NCI-H82 (cell line): ENCODE results near the gene WDR20.
"Not testable (repeated sequence)": the region's sequence is repeated elsewhere in the genome, so short reads cannot be mapped to it uniquely, and the experiment has no call there.

Experiments used
- DNase-seq: peaks from one replicate; lab custom pipeline; 2025; lab: John Stamatoyannopoulos, UW

WDR20 gene

DNA sequence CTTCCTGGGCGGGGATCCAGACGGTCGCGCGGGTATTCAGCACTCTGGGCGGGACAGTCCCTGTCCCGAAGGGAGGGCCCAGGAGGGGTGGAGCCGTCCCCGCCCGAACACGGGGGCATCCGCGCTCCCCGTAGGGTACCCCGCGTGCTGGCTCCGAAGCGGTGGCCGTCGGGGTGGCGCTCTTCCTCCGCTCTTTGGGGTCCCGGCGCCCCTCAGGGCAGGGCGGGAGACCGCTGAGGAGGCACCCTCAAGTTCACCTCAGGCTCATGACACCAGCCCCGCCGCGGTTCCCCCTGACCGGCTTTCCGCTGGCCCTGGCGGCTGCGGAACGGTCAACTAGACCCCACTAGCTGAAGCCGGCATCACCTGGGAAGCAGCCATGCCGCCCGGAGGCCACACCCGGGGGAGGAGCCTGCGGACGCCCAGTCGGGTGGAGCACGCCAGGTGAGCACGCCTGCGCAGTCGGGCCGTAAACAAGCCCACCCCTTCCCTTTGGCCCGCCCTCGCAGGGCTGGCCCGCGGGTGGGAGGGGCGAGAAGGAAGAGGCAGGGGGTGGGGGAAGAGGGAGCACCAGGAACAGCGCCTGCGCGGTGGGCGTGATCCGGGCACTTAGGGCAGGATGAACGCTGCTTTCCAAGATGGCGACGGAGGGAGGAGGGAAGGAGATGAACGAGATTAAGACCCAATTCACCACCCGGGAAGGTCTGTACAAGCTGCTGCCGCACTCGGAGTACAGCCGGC, at the start of gene WDR20:
Gene WDR20, plus strand, starts transcription at position 612 of the 741 bp plus-strand sequence. Its CDS starts 27 bp downstream, at position 639.
- DNase-seq: peak; percentile 98

- no peak for DNase-seq
Observed at GRCh38 chr14:102090713-102091112, 49.0 kb upstream of the WDR20 start.

DNA sequence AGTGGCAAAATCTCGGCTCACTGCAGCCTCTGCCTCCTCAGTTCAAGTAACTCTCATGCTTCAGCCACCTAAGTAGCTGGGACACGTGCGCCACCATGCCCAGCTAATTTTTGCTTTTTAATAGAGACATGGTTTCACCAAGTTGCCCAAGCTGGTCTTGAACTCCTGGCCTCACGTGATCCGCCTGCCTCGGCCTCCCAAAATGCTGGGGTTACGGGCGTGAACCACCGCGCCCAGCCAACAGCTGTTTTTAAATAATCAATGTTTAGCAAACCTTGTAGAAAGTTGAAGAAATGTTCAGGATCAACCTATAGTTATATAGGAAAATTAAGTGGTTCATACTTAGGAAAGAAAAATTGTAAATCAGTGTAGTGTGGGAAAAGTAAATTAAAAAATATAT, 46.9 kb upstream of the WDR20 start:
- no peak for DNase-seq

GRCh38 chr14:102094101-102094500, 45.6 kb upstream of the WDR20 start:
- no peak for DNase-seq

DNA sequence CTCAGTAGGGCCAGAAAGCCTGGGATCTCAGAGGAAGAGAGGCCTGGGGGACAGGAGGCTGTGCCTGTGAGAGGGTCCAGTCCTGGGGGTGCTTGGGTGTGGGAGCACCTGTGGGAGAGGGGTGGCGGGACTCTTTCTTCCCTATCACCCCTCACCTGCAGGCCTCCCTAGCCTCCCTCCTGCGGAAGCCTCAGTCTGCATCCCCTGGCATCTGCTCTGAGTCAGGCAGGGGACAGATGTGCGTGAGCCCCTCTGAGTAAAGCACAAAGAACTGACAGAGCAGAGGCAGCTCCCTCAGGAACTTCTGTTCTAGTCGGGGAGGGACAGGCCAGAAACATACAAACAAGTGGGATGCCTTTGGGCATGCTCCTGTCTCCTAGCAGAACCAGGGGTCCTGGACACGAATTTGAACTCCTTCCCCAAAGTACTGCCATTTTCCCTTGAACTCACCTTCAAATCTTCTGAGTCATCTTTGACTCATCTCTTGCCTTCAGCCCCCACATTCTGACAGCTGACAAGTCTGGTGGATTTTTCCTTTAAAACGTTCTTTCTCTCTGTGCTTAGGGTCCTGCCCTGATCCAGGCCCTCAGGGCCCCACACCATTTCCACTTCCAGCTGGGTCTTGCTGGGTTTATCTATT, 44.3 kb upstream of the WDR20 start:
- no peak for DNase-seq

- peak; percentile 23 for DNase-seq
Observed at GRCh38 chr14:102095871-102096568, 43.7 kb upstream of the WDR20 start.

DNA sequence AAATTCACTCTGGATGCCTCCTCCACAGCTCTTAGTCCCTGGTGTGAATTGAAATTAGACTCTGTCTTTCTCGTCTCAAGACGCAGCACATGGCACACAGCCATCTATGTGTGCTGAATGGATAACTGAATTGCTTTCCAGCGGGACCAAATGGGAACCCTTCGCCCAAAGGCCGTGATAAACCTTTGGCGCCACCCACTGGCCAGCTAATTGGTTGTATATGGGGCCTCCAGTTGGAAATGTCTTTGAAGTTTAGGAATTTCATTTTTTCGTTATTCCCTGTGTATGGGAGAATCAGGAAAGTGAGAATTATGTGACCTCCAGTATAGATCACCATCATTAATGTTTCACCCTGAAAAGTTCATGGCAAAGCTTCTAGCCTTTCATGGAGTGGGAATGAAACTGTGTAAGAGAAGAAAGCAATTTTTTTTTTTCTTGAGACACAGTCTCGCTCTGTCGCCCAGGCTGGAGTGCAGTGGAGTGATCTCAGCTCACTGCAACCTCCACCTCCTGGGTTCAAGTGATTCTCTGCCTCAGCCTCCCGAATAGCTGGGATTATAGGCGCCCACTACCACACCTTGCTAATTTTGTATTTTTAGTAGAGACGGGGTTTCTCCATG, 43.0 kb upstream of the WDR20 start:
- DNase-seq: peak; percentile 87

GRCh38 chr14:102097441-102098135, 42.1 kb upstream of the WDR20 start:
- DNase-seq: no peak

DNA sequence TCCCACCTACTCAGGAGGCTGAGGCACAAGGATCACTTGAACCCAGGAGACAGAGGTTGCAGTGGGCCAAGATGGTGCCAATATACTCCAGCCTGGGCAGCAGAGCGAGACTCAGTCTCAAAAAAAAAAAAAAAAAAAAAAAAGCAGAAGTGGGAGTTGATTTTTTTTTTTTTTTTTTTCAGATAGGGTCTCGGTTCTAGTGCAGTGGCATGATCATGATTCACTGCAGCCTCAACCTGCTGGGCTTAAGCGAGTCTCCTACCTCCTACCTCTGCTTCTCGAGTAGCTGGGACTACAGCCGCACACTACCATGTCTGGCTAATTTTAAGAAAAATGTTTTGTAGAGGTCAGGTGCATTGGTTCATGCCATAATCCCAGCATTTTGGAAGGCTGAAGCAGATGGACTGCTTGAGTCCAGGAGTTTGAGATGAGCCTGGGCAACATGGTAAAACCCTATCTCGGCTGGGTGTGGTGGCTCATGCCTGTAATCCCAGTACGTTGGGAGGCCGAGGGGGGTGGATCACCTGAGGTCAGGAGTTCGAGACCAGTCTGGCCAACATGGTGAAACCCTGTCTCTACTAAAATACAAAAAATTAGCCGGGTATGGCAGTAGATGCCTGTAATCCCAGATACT, 36.5 kb upstream of the WDR20 start:
- no peak for DNase-seq

DNA sequence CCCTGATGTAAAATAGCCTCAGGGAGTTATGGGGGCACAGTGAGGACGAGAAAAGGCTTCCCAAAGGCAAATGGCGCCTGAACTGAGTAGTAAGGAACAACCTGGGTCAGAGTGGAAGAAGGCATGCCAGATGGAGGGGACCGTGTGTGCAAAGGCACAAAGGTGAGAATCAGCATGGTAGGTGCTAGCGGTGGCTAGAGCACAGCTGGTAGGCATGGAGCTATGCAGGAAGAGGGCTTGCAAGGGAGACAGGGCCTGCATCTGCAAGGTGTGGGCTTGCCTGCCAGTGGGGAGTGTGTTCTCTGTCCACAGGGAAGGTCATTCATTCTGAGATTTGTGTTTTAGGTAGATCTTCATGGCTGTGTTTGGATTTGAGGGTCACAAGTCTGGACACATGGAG, 34.3 kb upstream of the WDR20 start:
- DNase-seq: no peak

DNA sequence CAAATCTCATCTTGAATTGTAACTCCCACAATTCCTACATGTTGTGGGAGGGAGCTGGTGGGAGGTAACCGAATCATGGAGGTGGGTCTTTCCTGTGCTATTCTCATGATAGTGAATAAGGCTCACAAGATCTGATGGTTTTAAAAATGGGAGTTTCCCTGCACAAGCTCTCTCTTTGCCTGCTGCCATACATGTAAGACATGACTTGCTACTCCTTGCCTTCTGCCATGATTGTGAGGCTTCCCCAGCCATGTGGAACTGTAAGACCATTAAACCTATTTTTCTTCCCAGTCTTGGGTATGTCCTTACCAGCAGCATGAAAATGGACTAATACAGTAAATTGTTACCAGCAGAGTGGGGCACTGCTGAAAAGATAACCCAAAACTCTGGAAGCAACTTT, 30.4 kb upstream of the WDR20 start:
- not testable (repeated sequence) for DNase-seq

DNA sequence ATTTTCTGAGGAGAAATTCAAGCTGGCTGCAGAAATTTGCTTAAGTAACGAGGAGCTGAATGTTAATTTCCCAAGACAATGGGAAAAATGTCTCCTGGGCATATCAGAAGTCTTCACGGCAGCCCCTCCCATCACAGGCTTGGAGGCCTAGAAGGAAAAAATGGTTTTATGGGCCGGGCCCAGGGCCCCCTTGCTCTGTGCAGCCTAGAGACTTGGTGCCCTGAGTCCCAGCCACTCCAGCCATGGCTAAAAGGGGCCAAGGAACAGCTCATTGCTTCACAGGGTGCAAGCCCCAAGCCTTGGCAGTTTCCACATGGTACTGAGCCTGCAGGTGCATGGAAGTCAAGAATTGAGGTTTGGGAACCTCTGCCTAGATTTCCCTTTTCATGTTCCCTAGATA, 28.6 kb upstream of the WDR20 start:
- DNase-seq: no peak

DNA sequence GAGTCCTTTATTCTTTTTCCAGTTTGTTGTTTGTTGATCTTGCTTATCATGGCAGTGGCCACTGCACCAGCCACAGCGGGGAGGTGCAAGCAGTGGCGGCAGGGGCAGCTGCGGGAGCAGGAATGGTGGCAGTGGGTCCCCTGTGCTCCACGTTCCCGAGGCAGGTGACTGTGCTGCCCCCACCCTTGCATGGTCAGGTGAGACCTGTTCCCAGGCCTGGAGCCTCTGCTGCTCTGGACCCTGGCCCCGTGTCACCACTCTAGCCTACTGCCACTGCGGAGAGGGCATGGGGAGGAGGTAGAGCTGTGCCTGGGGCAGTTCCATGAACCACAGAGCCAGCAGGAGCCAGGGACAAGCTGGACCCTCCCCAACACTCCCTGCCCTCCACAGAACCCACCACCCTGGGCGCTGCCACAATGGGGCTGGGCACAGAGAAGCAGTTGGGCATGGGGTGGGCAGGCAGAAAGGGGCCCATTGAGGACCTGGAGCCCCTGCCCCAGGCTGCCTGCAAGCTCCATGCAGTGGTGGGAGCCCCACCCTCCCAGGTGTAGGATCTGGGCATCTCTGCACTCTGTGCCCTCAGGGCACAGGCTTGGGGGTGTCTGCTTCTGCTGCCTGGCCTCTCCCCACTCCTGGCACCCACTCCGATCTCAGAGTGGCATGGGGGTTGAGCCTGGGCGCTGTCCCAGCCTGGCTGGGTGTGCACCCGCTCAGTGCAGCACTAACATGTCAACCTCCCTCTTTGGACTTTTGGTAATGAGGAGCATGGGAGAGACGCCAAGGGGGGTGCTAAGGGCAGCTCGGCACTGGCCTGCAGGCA, 23.1 kb upstream of the WDR20 start:
- DNase-seq: no peak

DNA sequence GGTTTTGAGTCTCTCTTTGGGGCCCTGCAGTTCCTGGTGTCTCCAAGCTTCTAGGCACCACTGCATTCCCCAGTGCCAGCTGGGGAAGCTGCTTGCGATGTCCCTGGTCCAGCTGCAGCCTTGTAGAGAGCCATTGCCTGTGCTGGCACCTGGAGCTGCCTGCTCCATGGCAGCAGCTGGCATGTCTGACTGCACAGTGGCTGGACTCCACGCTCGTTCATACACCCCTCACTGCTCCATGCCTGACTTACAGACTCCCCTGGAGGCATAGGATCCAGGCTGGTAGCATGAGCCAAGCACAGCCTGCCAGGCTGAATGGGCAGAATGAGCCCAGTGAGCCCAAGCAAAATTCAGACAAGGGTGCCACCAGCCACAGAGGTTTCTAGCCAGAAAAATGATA, 21.8 kb upstream of the WDR20 start:
- no peak for DNase-seq

- DNase-seq: no peak
Observed at GRCh38 chr14:102120888-102121287, 18.8 kb upstream of the WDR20 start.

- DNase-seq: no peak
Observed at GRCh38 chr14:102121567-102121966, 18.1 kb upstream of the WDR20 start.

DNA sequence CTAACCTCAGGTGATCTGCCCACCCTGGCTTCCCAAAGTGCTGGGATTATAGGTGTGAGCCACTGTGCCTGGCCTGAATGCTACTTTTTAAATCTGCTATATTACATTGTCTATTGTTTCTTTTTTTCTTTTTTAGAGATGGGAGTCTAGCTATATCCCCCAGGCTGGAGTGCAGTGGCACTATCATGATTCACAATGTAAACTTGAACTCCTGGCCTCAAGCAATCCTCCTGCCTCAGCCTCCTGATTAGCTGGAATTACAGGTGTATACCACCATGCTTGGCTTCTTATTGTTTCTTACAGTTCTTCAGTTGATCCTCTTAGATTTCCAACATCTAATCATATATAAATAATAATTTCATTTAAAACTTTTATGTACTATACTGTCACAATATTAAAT, 15.3 kb upstream of the WDR20 start:
- no peak for DNase-seq

- DNase-seq: no peak
Observed at GRCh38 chr14:102125546-102125945, 14.2 kb upstream of the WDR20 start.

DNA sequence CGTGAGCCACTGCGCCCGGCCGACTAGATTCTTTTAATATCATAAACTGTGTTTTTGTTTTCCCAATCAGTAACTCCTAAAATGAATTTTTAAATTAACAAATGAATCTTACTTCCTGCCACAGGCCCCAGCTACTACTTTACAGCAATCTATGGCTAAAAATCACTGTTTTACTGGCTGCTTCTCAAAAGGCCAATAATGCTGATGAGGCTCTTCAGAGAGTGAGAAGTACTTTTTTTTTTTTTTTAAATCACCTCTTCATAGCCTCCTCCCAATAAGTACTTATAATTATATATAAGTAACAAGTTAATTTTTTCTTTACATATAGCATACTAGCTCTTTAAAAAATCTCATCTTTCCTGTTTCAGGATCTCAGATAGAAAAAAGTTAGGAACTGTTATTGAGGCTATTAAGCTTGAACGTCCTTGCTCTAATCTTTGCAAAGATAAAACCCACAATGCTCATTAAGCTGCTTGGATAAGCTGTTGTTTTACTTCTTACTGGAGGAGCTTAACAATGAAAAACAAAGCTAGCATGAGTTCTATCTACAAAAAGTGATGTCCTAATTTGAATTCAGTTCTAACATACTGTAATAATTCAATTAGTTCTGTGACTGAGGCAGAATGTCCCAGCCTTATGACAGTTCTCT, 12.8 kb upstream of the WDR20 start:
- DNase-seq: peak; percentile 73

DNA sequence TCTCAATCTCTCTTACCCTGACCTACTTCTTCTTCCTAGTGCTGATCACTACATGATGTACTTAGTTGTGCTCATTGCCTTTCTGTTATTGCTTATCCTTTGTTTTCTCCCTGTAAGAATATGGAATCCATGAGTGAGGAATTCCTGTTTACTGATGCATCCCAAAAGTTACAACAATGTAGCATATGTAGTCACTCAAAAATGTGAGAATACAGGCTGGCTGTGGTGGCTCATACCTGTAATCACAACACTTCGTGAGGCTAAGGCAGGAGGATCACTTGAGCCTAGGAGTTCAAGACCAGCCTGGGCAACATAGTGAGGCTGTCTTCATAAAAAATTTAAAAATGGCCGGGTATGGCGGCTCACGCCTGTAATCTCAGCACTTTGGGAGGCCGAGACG, 8.0 kb upstream of the WDR20 start:
- no peak for DNase-seq
